Measurements from ENCODE around the gene NREP.
A peak's percentile ranks its signal among the peaks of the same experiment; 100 is the strongest.

DNA sequence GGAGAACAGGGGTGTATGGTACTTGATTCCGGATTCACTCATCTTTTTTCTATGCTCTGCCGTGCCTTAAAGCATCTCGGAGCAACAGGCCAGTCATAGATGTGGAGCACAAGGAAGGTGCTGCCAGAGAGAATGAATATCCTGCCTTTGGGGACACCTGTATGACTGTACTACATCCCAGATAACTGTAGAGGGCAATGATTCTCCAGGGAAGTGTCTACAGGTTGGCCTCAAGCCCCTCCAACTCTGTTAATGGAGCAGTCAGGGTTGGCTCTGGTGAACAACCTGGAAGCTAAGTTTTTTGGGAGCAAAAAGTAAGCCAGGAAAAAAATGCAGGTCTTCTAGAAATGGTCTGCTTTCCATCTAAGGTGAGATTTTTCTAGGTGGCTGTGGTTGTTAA is 71.0 kb downstream of the NREP start:
- TF ChIP-seq, protein P1, sequence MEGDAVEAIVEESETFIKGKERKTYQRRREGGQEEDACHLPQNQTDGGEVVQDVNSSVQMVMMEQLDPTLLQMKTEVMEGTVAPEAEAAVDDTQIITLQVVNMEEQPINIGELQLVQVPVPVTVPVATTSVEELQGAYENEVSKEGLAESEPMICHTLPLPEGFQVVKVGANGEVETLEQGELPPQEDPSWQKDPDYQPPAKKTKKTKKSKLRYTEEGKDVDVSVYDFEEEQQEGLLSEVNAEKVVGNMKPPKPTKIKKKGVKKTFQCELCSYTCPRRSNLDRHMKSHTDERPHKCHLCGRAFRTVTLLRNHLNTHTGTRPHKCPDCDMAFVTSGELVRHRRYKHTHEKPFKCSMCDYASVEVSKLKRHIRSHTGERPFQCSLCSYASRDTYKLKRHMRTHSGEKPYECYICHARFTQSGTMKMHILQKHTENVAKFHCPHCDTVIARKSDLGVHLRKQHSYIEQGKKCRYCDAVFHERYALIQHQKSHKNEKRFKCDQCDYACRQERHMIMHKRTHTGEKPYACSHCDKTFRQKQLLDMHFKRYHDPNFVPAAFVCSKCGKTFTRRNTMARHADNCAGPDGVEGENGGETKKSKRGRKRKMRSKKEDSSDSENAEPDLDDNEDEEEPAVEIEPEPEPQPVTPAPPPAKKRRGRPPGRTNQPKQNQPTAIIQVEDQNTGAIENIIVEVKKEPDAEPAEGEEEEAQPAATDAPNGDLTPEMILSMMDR (IDR thresholded peaks at IDR 0.05; ENCODE audit: borderline replicate concordance, extremely low read depth, low read length, poor library complexity, severe bottlenecking): peak; percentile 42
- TF ChIP-seq EZH2 (IDR thresholded peaks at IDR 0.05; ENCODE audit: borderline replicate concordance, low read depth, low read length, severe bottlenecking): no peak
